HG03097 (cell line): ENCODE data around the gene ACTL6B.

Experiments used
- ATAC-seq: cut with Tn5 transposase; IDR thresholded peaks from one replicate; pipeline ENCODE4 v1.9.1; 2021; ENCODE audit not compliant: unreplicated experiment, low FRiP score

The ACTL6B gene

DNA sequence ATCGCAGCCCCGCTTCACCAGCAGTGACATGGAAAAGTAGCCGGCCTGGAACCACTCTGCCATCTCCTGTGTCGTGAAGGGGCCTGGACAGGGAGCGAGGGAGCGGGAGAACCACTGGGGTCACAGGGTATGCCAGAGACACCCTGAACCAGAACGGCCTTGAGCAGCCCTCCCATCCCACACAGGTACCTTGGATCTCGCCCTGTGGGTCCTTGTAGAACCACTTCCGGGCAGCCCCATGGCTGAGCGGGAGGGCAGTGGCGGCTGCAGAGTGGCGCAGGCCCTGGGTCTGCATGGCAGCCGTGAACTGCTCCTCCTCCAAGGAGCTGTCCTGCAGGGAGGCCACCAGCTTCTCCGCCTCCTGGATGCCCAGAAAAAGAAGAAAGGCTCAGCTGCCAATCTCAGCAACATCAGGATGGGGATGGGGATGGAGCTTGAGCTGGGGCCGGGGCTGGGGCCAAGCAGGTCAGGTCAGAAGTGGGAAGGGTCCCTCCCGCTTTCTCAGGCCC lies 28.3 kb upstream of the ACTL6B start:
- no peak for ATAC-seq

DNA sequence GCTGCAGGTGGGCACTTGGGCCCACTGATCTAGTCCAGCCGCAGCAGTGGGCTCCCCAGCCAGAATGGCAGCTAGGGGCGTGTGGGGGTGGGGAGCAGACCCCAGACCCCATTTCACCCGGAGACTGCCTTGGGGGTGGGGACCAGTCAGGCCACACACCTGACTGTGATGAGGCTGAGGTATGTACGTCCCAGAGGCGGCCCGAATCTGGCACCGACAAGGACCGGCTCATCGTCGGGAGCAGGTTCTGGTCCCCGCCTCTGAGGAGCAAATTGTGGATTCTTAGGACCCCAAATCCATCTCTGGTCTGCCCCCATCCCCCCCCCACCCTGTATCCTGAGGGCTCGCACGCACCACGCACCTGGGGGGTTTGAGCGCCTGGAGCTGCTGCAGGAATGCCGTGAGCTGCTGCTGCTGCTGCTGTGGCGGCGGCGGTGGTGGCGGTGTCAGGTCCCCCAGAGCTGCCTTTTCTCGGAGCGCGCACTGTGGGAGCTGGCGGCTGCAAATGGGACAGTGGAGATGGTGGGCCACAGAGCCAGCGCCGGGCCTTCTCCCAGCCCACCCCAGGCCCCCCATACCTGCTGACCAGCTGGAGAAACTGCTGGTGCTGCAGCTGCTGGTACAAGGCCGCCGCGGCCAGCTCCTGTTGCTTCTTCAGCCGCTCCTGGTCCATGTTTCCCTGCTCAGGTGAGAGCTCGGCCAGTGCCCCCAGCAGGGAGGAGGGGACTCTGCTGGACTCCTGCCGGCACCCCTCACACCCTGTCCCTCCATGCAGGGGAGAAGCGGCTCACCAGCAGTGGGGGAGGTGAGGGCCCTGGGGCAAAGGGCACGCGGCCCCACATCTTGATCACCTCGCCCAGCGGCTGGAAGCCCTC lies 27.6 kb upstream of the ACTL6B start:
- ATAC-seq = no peak

DNA sequence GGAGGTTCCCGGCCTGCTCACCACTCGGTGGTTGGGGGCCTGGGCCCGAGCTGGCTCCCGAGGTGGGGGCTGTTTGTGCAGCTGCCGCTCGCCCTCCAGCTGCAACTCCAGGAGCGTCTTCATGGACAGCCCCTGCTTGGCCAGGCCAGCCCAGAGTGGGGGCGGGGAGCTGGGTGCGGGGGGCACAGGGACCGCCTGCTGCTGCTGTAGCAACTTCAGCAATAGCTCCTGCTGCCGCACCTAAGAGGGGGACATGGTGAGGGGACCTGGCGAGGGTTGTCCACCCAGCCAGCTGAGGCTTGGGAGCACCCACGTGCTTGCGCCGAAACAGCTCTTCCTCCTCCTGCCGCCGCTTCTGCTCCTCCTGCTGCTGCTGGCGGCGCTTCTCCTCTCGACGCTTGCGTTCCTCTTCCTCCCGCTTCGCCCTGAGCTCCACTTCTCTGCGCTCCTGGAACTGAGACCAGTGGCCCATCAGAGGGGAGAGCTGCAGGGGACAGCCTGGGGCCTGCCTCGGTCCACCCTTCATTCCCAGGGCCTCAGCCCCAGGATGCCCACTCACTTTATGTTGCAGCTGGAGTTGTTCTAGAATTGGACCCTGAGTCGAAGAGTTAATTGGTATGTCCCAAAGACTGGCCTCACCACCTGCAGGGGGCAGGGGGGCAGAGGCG lies 26.9 kb upstream of the ACTL6B start:
- ATAC-seq = no peak

DNA sequence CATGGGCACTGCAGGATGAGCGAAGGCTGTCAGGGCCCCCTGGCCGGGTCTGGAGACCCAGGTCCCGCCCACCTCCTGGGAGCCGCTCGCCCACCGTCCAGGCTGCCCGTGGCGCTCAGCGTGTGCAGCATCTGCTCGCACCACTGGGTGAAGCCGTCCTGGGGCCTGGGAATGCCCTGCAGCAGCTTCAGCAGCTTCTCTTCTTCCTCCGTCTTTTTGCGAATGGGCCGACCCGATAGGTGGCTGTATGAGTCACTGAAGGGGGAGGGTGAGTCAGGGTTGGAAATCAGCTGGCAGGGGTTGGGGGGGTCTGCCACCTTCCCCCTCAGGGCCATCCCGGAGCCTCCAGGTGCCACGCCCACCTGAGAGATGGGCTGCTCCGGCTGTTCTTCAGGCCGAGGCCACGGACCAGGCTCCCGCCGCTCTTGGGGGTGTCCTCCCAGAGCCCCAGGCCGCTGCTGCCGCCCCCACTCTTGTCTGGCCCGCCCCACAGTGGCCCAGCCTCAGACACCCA lies 26.0 kb upstream of the ACTL6B start:
- no peak for ATAC-seq

DNA sequence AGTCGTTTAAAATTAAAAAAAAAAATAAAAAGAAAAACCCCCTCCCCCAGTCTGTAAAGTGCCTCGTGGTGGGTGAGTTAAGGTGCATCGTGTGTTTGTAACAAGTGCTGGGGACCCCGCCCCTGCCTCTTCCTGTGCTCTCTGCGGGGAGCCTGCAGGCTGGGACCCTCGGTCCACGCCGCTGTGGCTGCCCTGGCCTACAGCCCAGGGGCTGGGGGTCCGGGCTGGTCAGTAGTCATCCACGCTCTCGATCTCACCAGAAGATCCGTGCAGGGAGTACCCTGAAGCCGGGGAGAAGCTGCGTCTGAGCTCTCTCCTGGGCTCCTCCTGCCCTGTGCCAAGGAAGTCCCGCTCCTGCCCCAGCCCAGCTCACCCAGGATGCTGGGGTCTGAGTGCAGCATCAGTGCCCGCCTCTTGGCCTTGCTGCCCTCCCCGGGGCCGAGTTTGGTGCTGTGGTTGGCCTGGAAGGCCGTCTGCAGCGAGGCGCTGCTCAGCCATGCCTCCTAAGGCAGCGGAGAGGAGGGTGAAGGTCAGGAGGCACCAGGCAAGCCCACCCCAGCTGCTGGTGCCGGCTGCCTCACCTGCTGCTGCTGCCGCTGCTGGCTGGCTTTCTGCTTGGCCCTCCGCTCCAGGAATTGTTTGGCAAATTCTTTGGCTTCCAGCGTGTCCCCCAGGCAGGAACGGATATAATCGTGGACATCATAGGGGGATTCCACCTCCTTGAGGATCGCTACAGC lies 25.4 kb upstream of the ACTL6B start:
- ATAC-seq = no peak

DNA sequence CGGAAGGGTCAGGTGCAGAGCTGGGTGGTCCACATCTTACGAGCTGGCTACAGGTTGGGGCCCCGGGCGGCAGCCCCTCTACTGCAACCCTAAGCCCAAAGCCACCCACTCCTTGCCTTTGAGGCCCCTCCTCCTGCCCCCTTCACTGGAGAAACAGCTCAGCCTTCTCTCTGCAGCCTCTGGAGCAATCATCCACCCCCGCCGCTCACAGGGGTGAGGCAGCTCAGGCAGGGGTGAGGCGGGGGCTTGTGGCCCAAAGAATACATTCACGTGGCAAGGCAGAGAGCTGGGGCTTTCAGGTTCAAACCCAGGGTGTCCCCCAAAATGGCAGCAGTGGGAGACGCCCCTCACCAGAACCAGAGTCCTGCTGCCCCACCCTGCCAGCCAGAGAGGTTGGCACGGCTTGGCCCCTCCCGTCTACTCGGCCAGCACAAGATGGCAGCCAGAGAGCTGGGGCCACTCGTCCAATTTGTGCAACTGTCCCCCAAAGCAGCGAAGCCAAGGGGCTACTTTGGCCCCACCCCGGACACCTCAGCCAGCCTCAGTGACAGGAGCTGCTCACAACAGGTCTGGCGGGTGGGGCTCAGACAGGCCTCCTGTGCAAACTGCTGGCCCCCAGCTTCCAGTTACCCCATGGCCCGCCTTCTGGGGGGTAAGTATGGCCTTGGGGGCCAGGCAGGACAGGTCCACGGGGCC lies 24.5 kb upstream of the ACTL6B start:
- ATAC-seq = no peak

DNA sequence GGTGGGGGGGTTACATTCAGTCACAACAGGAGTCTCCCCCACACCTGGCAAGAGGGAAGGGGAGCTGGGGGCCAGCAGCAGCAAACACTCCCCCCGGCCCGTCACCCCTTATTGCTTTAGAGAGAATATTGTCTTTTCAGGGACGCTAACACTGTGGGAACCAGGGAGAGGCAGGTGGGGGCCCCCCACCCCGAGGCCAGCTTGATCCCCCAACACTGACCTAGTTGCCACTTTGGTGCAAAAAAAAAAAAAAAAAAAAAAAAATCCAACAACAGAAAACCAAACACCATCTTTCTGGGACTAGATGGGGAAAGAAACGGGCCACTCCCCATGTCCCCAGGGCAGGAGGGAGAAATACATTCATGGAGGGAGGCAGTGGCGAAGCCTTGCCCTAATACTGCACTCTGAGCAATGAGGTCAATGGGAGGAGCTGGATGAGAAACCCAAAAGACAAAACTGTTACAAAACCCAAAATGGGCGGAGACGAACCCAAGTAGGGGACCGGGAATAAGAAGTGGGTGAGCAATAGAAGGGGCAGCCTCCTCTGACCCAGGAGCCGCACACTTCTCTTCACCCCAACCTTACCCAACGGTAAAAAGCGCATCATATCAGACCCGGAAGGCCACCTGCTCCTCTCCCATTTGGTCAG lies 23.8 kb upstream of the ACTL6B start:
- ATAC-seq = no peak

DNA sequence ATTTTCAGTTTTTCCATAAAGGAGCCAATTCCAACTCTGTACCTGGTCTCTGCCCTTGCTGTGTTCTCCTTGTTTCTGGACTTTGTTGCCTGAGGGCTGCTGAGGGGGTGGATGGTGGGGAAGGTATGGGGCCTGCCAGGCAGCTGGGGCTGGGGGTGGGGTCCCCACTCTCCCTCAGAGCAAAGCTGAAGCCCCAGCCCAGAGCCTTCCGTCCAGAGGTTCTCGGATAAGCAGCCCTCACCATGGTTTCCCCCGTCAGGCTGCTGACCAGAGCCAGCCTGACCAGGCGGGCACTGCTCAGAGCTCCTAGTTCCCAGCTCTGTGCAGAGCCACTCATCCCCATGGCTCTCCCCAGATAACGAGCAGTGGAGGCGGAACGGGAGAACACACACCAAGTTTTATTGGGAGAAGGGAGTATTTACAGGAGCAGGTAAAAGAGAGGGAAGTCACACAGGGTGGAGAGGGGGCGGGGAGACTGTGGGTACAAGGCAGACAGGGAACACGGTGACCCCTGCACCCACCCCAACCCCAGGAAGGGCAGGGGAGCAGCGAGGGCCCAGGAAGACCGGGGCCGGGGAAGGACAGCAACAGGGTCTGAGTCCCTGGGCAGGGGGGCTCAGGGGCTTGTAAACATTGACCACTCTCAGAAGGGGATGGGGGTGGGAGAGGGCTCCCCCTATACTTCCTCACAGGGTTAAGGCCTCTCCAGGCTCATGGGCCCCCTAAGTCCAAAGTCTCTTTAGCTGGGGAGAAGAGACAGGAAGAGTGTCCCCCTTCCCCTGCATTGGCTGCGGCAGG lies 23.1 kb upstream of the ACTL6B start:
- ATAC-seq = no peak

DNA sequence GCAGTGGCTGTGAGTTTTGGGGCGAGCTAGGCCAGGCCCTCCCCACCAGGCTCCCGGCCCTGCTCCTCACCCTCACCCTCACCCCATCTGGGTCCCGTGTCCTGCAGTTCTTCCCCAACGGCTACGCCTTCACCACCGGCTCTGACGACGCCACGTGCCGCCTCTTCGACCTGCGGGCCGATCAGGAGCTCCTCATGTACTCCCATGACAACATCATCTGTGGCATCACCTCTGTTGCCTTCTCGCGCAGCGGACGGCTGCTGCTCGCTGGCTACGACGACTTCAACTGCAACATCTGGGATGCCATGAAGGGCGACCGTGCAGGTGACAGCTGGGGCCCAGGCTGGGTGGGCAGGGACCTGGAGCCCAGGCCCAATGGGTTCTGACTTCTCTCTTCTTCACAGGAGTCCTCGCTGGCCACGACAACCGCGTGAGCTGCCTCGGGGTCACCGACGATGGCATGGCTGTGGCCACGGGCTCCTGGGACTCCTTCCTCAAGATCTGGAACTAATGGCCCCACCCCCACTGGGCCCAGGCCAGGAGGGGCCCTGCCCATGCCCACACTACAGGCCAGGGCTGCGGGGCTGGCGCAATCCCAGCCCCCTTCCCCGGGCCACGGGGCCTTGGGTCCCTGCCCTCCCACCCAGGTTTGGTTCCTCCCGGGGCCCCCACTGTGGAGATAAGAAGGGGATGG lies 22.2 kb upstream of the ACTL6B start:
- ATAC-seq = no peak

DNA sequence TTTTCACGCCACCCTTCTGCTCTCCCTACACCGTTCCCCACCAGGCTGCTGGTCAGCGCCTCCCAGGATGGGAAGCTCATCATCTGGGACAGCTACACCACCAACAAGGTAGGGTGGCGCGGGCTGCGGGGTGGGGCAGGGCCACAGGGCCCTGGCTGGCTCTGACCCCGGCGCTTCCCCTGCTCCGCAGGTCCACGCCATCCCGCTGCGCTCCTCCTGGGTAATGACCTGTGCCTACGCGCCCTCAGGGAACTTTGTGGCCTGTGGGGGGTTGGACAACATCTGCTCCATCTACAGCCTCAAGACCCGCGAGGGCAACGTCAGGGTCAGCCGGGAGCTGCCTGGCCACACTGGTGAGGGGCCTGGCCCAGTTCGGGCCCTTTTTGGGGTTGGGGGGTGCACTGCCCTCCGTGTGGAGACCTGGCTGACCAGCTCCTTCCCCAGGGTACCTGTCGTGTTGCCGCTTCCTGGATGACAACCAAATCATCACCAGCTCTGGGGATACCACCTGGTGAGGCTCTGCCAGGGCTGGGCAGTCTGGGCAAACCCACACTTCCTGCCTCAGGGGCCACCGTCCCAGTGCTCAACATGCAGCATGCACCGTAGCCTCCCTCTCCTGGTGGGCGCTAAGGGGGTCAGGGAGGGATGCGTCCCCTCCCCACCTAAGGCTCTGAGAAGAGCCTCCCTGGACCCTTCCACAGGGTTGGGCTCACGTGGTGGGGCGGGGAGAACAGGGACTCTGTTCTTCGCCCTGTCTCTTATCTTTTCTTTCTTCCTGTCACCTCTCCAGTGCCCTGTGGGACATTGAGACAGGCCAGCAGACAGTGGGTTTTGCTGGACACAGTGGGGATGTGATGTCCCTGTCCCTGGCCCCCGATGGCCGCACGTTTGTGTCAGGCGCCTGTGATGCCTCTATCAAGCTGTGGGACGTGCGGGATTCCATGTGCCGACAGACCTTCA lies 21.3 kb upstream of the ACTL6B start:
- no peak for ATAC-seq

DNA sequence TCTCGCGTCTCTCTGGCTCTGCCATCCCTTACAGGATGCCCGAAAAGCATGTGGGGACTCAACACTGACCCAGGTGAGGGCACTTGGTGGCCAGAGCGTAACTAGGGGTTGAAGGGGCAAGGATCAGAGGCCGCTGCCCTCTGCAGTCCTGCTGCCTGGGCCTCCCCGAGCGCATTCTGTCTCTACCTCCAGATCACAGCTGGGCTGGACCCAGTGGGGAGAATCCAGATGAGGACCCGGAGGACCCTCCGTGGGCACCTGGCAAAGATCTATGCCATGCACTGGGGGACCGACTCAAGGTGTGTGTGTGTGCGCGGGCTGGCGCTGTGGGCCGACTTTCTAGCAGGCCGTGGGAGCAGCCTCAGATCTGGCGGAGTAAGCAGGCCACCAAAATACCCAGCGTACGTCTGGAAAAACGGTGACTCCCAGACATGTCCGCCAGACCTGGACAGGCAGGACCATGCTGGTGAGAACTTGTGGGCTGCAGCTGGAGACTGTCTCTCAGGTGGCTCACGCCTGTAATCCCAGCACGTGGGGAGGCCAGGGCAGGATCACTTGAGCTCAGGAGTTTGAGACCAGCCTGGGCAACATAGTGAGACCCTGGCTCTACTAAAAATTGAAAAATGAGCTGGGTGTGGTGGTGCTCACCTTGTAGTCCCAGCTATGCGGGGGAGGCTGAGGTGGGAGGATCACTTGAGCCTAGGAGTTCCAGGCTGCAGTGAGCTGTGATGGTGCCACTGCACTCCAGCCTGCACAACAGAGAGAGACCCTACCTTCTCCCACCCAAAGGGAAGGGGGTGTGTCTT lies 20.5 kb upstream of the ACTL6B start:
- ATAC-seq = no peak

DNA sequence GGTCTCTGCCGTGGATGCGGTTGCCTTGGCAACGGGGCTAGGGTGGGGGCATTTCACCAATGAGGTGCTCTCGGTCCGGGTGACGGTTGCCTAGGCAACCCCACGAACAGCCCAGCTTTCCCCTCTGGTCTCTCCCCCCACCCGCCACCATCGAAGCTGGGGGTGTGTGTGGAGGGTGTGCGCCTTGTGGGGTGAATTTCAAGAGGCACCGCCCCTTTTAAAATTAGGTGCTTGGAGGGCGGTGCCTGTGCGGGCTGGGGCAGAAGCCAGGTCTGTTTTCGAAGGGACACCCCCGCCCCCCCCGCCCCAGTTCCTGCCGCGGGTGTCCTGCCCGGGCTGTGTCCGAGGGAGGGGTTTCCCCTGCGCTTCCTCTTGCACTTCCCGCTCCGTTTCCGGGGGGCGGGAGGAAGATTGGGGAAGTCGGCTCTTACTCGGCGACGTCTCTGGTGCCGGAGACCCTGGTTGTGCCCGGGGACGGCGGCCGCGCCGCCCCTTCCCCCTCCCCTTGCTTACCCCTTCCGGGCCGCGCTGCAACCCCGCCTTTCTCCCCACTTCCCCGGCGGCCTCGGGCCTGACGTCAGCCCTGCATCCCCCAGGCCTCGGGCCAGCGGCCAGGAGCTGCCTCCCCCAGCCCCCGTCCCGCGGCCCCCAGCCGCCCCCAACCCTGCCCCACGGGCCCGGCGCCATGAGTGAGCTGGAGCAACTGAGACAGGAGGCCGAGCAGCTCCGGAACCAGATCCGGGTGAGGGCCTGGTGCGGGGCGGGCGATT lies 19.5 kb upstream of the ACTL6B start:
- no peak for ATAC-seq

DNA sequence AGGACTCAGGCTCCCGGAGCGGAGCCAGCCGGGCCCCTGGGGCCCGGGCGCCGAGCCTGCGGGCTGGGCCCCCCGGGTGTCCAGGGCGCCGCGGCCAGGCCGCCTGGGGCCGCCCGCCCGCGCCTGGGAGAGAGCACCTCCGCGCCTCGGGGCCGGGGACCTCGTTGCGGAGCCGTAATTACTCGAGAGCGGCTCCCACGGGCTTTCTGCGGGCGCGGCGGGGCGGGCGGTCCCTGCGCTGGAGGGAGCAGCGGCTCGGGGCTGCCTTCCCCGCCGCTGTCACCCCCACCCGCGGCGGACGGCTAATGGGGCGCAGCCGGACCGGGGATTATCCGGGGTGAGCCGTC lies 18.8 kb upstream of the ACTL6B start:
- no peak for ATAC-seq

DNA sequence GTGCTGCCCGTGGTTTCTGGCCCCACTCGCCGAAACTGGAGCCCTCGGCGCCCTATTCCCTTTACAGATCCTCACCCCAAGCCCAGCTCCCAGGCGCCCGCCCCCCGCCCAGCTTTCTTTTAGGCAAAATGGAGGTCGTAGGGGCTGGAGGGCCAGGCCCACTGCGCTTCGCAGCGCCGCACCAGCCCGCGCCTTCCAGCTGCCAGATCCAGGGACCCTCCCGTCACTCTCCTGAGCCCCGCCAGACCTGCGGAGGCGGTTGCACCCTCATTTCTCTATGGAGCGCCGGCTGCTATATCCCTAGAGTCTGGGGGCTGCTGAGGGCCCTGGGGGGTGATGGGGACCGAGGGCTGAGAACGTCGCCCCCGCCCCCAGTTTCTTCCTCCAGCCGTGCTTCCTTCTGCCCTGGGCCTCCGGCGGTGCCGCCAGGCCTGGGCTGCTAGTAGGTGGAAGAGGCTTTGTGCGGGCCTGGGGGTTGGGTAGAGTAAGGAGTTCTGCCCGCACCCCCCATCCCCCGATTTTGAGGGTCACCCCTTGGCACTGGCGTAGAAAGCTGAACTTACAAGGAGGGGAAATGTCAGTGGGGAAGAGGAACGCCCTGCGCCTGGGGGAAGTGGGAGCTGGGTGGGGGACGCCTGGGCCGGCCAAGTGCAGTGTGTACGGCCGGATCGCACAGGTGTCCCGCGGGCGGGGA lies 18.3 kb upstream of the ACTL6B start:
- no peak for ATAC-seq

DNA sequence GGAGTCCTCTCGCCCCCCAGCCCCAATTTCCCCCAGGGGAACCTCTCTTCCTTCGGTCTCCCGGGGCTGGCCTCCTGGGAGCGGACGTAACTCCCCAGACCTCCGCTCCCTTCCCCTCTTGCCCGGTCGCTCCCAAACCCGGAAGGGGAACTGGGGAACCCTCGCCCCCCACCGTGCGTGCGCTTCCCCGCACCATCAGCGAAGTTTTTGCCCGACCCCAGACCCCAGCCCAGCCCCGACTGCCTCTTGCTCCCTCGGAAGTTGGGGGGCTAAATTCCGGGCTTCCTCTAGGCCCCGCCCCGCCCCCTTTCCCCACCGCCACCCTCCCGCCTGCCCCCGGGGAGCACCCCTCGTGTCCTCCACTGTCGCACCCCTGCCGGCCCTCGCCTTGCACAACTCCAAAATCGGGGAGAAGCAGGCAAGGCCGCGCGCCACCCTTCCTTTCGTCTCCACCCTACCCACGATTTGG lies 17.7 kb upstream of the ACTL6B start:
- no peak for ATAC-seq
